Endothelial cell (in vitro differentiated cells): ENCODE measurements around the gene DGKQ. TPM values are rescaled to one million over a fixed set of nuclear protein-coding genes. Genes with fewer than 3 reads are reported as not detected.
A peak's percentile ranks its signal among the peaks of the same experiment; 100 is the strongest.
"Not testable (repeated sequence)": the region's sequence is repeated elsewhere in the genome, so short reads cannot be mapped to it uniquely, and the experiment has no call there.

Experiments
- DNase-seq: peaks from one replicate; pipeline ENCODE4 v3.0.0; 2021; ENCODE audit warnings: low spot score
- H3K27ac Mint-ChIP-seq: one replicate; pipeline ENCODE4 v1.8.0; 2021; ENCODE audit warnings: mixed read lengths, inconsistent platforms; ENCODE audit not compliant: unreplicated experiment
- H3K27me3 Mint-ChIP-seq: one replicate; pipeline ENCODE4 v1.8.0; 2021; ENCODE audit warnings: mild to moderate bottlenecking, moderate library complexity, mixed read lengths, inconsistent platforms; ENCODE audit not compliant: unreplicated experiment
- H3K36me3 Mint-ChIP-seq: one replicate; pipeline ENCODE4 v1.8.0; 2021; ENCODE audit warnings: mild to moderate bottlenecking, low read depth, mixed read lengths, inconsistent platforms; ENCODE audit not compliant: unreplicated experiment
- H3K4me1 Mint-ChIP-seq: one replicate; pipeline ENCODE4 v1.8.0; 2021; ENCODE audit warnings: mild to moderate bottlenecking, mixed read lengths, inconsistent platforms; ENCODE audit not compliant: unreplicated experiment
- H3K4me3 Mint-ChIP-seq: one replicate; pipeline ENCODE4 v1.8.0; 2021; ENCODE audit warnings: mild to moderate bottlenecking, mixed read lengths, inconsistent platforms; ENCODE audit not compliant: unreplicated experiment
- H3K9me3 Mint-ChIP-seq: one replicate; pipeline ENCODE4 v1.8.0; 2021; ENCODE audit warnings: mixed read lengths, inconsistent platforms; ENCODE audit not compliant: unreplicated experiment
- total RNA-seq: library from RNA; stranded (reverse); fragmentation: NEBNext Ultra II Directional; extraction: Animal tissue kit (Norgen Biotek cat#: 25700); gene quantifications from one replicate; pipeline ENCODE4 v1.2.1, GENCODE V29; 2021; ENCODE audit not compliant: unreplicated experiment
- TF ChIP-seq, protein P1 (sequence below): fragments of 200-600 bp; sonication (generic); IDR thresholded peaks from one replicate; pipeline ENCODE4 v1.5.0; 2021; ENCODE audit warnings: antibody characterized with exemption; ENCODE audit not compliant: unreplicated experiment

DGKQ gene
- total RNA-seq, 1 donor from 2014 or later: 14.5 TPM

DNA sequence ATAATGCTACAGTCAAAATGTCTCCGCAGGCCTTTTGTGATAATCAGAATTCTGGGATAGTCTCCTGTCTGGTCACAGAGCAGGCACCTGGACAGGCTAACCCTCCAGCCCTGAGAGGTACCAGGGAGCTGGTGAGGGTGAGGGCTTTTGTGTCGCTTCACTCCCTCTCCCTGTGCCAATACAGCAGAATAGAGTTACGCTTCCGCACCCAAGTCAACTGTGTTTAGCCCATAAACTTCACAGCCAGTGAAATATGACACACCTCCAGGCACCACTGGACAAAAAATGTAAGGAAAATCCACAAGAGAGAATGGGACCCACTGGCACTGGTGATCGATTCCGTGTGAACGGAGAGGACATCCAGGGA, 42.6 kb downstream of the DGKQ start:
- Mint-ChIP-seq H3K27me3 (peaks cover 8% of the 10 kb centered on the region), H3K9me3 (no peaks in the 10 kb centered on the region), H3K4me1 (peaks cover 22% of the 10 kb centered on the region), H3K27ac (peak overlapping the region; percentile 82), H3K36me3 (peaks cover 4% of the 10 kb centered on the region), H3K4me3 (peak overlapping the region; percentile 94)
- DNase-seq: no peak
- TF ChIP-seq, protein P1, sequence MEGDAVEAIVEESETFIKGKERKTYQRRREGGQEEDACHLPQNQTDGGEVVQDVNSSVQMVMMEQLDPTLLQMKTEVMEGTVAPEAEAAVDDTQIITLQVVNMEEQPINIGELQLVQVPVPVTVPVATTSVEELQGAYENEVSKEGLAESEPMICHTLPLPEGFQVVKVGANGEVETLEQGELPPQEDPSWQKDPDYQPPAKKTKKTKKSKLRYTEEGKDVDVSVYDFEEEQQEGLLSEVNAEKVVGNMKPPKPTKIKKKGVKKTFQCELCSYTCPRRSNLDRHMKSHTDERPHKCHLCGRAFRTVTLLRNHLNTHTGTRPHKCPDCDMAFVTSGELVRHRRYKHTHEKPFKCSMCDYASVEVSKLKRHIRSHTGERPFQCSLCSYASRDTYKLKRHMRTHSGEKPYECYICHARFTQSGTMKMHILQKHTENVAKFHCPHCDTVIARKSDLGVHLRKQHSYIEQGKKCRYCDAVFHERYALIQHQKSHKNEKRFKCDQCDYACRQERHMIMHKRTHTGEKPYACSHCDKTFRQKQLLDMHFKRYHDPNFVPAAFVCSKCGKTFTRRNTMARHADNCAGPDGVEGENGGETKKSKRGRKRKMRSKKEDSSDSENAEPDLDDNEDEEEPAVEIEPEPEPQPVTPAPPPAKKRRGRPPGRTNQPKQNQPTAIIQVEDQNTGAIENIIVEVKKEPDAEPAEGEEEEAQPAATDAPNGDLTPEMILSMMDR: no peak

DNA sequence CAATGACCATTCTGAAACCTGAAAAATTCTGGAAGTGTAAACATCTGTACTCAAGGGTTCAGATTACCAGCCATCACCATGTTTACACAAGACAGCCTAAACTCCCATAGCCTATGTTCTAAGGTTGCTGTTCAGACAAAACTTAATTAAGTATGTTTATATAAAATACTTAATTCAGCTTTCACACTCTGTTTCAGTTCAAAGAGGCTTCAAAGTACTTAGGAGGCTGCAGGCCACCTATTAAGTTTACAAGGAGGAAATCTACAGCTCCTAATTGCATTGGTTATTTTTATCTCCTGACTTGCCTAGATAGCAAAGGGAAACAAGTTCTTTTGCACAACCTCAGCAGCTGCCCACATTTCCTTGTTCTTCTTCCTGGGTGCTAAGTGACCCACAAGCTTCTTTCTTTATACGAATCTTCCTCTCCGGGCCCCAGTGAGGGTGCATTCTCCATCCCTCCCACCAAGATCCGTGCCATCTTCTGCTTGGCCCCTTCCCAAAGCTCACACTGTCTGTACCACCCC, 43.3 kb downstream of the DGKQ start:
- peaks cover 4% of the 10 kb centered on the region for H3K36me3 Mint-ChIP-seq
- H3K4me3 Mint-ChIP-seq: peak overlapping the region; percentile 94
- H3K27ac Mint-ChIP-seq: peak overlapping the region; percentile 43
- no peak for DNase-seq
- H3K4me1 Mint-ChIP-seq: peaks cover 22% of the 10 kb centered on the region
- H3K27me3 Mint-ChIP-seq: peaks cover 8% of the 10 kb centered on the region
- H3K9me3 Mint-ChIP-seq: no peaks in the 10 kb centered on the region
- TF ChIP-seq, protein P1: no peak

DNA sequence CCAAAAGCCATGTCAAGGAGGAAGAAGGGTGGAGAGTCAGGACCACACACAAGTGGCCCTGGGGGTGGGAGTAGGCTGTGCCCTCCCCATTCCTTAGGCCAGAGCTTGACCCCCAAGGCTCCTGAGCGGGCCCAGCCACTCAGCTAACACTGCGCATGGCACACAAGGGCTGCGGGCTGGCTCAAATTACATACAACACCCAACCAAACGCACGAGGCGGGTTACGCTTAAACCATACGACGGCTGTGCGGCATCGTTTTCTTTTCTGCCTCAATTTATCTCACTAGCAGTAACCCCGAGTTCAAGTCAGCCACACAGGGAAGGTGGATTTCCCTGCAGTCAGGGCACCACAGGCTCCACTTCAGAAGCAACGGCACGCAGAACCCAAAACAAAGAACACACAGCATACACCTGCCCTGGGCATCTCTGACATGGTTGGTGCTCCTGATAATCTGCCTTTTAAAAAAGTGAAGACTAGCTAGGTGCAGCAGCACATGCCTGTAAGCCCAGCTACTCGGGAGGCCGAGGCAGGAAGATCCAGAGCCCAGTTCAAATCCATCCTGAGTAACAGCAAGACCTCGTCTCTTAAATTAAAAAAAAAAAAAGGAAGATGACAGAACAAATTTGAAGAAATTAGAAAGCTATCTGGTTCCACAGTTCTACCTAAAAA, 44.1 kb downstream of the DGKQ start:
- Mint-ChIP-seq H3K4me3 (no peak overlapping the region), H3K36me3 (peaks cover 7% of the 10 kb centered on the region), H3K27ac (peak overlapping the region; percentile 48), H3K27me3 (peaks cover 8% of the 10 kb centered on the region), H3K9me3 (no peaks in the 10 kb centered on the region), H3K4me1 (peaks cover 29% of the 10 kb centered on the region)
- TF ChIP-seq, protein P1: no peak
- no peak for DNase-seq

DNA sequence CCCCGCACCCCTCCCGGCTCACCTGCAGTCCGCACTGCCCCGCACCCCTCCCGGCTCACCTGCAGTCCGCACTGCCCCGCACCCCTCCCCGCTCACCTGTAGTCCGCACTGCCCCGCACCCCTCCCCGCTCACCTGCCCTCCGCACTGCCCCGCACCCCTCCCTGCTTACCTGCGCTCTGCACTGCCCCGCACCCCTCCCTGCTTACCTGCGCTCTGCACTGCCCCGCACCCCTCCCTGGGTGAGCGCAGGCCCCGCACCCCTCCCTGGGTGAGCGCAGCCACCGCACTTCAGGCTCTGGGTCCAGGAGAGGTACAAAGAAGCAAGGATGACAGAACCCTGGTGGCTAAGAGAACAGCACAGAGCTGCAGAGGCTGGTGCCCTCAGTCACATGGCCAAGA, 45.8 kb downstream of the DGKQ start:
- H3K27ac Mint-ChIP-seq, H3K4me3 Mint-ChIP-seq, DNase-seq, H3K27me3 Mint-ChIP-seq, H3K9me3 Mint-ChIP-seq: not testable (repeated sequence)
- H3K36me3 Mint-ChIP-seq: peaks cover 12% of the 10 kb centered on the region
- peaks cover 33% of the 10 kb centered on the region for H3K4me1 Mint-ChIP-seq

DNA sequence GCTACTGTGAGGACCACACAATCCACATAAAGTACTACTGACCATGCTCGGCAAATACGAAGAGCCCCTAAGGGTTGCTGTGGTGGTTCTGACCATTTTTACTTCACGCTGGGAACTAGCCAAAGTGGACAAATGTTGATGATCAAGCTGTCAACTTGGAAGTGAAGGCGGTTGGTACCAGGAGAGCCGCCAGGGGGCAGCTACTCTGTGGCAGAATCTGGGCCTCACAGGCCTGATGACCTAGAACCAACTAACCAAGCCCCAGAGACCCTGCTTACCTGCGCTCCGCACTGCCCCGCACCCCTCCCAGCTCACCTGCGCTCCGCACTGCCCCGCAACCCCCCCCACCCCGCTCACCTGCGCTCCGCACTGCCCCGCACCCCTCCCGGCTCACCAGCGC, 46.8 kb downstream of the DGKQ start:
- TF ChIP-seq, protein P1: peak; percentile 40
- H3K4me1 Mint-ChIP-seq: peaks cover 37% of the 10 kb centered on the region
- peak; percentile 69 for DNase-seq
- H3K27me3 Mint-ChIP-seq: peaks cover 4% of the 10 kb centered on the region
- peak overlapping the region; percentile 27 for H3K27ac Mint-ChIP-seq
- H3K9me3 Mint-ChIP-seq: no peaks in the 10 kb centered on the region
- peaks cover 14% of the 10 kb centered on the region for H3K36me3 Mint-ChIP-seq
- H3K4me3 Mint-ChIP-seq: no peak overlapping the region
